ENCODE measurements around the gene B3GNT8.

DNA sequence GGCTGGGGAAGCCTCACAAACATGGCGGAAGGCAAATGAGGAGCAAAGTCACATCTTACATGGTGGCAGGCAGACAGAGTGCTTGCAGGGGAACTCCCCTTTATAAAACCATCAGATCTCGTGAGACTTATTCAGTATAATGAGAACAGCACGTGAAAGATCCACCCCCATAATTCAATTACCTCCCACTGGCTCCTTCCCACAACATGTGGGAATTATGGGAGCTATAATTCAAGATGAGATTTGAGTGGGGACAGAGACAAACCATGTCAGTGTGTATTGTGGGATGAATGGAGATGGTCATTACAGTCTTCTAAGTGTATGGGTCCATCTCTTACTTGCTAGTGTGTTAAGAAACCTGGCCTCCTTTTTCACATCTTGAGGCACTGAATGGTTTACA, 25.2 kb downstream of the B3GNT8 start:
- TF ChIP-seq, protein P1, sequence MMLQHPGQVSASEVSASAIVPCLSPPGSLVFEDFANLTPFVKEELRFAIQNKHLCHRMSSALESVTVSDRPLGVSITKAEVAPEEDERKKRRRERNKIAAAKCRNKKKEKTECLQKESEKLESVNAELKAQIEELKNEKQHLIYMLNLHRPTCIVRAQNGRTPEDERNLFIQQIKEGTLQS (IDR thresholded peaks at IDR 0.05): no peak
- TF ChIP-seq CTCF (IDR thresholded peaks at IDR 0.05 in 2 of 3, conservative IDR thresholded peaks at IDR 0.05 in 1 of 3; ENCODE audit: borderline replicate concordance in 1 of 3, insufficient read depth in 1 of 3, low read depth in 2 of 3, low read length in 2 of 3) (no peak), POLR2A (IDR thresholded peaks at IDR 0.05; ENCODE audit: borderline replicate concordance, extremely low read depth, insufficient read depth, insufficient read length) (no peak), EZH2phosphoT487 (IDR thresholded peaks at IDR 0.05; ENCODE audit: borderline replicate concordance) (no peak), MAX (IDR thresholded peaks at IDR 0.05) (no peak), FOSL1 (IDR thresholded peaks at IDR 0.05; ENCODE audit: low read depth) (no peak), EZH2 (IDR thresholded peaks at IDR 0.05) (no peak)
- TF ChIP-seq, protein P2, sequence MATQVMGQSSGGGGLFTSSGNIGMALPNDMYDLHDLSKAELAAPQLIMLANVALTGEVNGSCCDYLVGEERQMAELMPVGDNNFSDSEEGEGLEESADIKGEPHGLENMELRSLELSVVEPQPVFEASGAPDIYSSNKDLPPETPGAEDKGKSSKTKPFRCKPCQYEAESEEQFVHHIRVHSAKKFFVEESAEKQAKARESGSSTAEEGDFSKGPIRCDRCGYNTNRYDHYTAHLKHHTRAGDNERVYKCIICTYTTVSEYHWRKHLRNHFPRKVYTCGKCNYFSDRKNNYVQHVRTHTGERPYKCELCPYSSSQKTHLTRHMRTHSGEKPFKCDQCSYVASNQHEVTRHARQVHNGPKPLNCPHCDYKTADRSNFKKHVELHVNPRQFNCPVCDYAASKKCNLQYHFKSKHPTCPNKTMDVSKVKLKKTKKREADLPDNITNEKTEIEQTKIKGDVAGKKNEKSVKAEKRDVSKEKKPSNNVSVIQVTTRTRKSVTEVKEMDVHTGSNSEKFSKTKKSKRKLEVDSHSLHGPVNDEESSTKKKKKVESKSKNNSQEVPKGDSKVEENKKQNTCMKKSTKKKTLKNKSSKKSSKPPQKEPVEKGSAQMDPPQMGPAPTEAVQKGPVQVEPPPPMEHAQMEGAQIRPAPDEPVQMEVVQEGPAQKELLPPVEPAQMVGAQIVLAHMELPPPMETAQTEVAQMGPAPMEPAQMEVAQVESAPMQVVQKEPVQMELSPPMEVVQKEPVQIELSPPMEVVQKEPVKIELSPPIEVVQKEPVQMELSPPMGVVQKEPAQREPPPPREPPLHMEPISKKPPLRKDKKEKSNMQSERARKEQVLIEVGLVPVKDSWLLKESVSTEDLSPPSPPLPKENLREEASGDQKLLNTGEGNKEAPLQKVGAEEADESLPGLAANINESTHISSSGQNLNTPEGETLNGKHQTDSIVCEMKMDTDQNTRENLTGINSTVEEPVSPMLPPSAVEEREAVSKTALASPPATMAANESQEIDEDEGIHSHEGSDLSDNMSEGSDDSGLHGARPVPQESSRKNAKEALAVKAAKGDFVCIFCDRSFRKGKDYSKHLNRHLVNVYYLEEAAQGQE (IDR thresholded peaks at IDR 0.05; ENCODE audit: low read depth): no peak

All from HCT116 (cell line).